SK-N-SH treated with all-trans-retinoic acid at 6 μM for 48 hours (cell line): ENCODE results near the gene THY1.

ENCODE experiments used
- ARNTL ChIP-seq: fragments of 450-650 bp; formaldehyde crosslinking; IDR thresholded peaks from 2 replicates; pipeline ENCODE4 v1.5.0; 2020; ENCODE audit warnings: low read depth, mild to moderate bottlenecking, moderate library complexity, borderline replicate concordance
- BACH2 ChIP-seq: fragments of 250-450 bp; sonication (Bioruptor Pico); IDR thresholded peaks from 2 replicates; pipeline ENCODE4 v1.9.0; 2021; ENCODE audit warnings: mild to moderate bottlenecking, borderline replicate concordance
- CSDC2 ChIP-seq: fragments of 250-450 bp; sonication (Bioruptor Pico); IDR thresholded peaks from 2 replicates; pipeline ENCODE4 v1.5.0; 2020; ENCODE audit warnings: mild to moderate bottlenecking, moderate library complexity
- ESRRG ChIP-seq: fragments of 250-450 bp; sonication (Bioruptor Pico); IDR thresholded peaks from 2 replicates; pipeline ENCODE4 v1.6.1; 2021; ENCODE audit warnings: mild to moderate bottlenecking
- ISL1 ChIP-seq: fragments of 250-450 bp; sonication (Bioruptor Pico); IDR thresholded peaks from 2 replicates; pipeline ENCODE4 v2.1.2; 2022; ENCODE audit warnings: mild to moderate bottlenecking, moderate library complexity
- PPARA ChIP-seq: fragments of 250-450 bp; sonication (Bioruptor Pico); IDR thresholded peaks from 2 replicates; pipeline ENCODE4 v1.5.0; 2020; ENCODE audit warnings: mild to moderate bottlenecking, borderline replicate concordance
- RARB ChIP-seq: fragments of 250-450 bp; sonication (Bioruptor Pico); IDR thresholded peaks from 2 replicates; pipeline ENCODE4 v1.8.0; 2021; ENCODE audit warnings: mild to moderate bottlenecking, moderate library complexity
- SNAI2 ChIP-seq: fragments of 250-450 bp; sonication (Bioruptor Pico); IDR thresholded peaks from 2 replicates; pipeline ENCODE4 v1.5.0; 2020; ENCODE audit warnings: mild to moderate bottlenecking, moderate library complexity
- ZFP30 ChIP-seq: fragments of 450-650 bp; formaldehyde crosslinking; IDR thresholded peaks from 2 replicates; pipeline ENCODE4 v1.5.0; 2022; ENCODE audit warnings: mild to moderate bottlenecking, moderate library complexity
- ZNF565 ChIP-seq: fragments of 450-650 bp; formaldehyde crosslinking; conservative IDR thresholded peaks from 2 replicates; pipeline ENCODE4 v1.5.0; 2020; ENCODE audit warnings: low read depth, mild to moderate bottlenecking, moderate library complexity
- ZNF8 ChIP-seq: fragments of 450-650 bp; formaldehyde crosslinking; IDR thresholded peaks from 2 replicates; pipeline ENCODE4 v1.5.0; 2020; ENCODE audit warnings: mild to moderate bottlenecking, moderate library complexity
- TF ChIP-seq, protein P1 (sequence below): fragments of 250-450 bp; sonication (Bioruptor Pico); IDR thresholded peaks from 2 replicates; pipeline ENCODE4 v1.5.0; 2020; ENCODE audit warnings: mild to moderate bottlenecking, moderate library complexity
- TF ChIP-seq, protein P2 (sequence below): fragments of 250-450 bp; sonication (Bioruptor Pico); IDR thresholded peaks from 2 replicates; pipeline ENCODE4 v1.8.0; 2020; ENCODE audit warnings: mild to moderate bottlenecking, moderate library complexity, borderline replicate concordance

DNA sequence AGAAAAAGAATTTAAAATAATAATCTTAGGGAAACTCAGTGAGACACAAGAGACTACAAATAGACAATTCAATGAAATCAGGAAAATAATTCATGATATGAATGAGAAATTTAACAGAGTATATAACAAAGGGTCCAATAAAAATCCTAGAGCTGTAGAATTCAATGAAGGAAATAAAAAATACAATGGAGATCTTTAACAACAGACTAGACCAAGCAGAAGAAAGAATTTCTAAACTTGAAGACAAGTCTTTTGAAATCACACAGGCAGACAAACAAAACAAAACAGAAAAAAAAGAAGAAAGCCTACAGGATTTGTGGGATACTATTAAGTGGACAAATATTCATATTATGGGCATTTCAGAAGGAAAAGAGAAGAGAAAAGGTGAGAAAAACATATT is 25.2 kb downstream of the THY1 start:
- TF ChIP-seq SNAI2 (CRISPR knock-in tag) (no peak), ZFP30 (CRISPR knock-in tag) (no peak), RARB (CRISPR knock-in tag) (no peak), CSDC2 (CRISPR knock-in tag) (no peak), ARNTL (CRISPR knock-in tag) (no peak), PPARA (CRISPR knock-in tag) (no peak), ZNF565 (CRISPR knock-in tag) (no peak), BACH2 (CRISPR knock-in tag) (no peak), ESRRG (CRISPR knock-in tag) (no peak), ISL1 (CRISPR knock-in tag) (no peak), ZNF8 (CRISPR knock-in tag) (no peak)
- TF ChIP-seq, protein P1, sequence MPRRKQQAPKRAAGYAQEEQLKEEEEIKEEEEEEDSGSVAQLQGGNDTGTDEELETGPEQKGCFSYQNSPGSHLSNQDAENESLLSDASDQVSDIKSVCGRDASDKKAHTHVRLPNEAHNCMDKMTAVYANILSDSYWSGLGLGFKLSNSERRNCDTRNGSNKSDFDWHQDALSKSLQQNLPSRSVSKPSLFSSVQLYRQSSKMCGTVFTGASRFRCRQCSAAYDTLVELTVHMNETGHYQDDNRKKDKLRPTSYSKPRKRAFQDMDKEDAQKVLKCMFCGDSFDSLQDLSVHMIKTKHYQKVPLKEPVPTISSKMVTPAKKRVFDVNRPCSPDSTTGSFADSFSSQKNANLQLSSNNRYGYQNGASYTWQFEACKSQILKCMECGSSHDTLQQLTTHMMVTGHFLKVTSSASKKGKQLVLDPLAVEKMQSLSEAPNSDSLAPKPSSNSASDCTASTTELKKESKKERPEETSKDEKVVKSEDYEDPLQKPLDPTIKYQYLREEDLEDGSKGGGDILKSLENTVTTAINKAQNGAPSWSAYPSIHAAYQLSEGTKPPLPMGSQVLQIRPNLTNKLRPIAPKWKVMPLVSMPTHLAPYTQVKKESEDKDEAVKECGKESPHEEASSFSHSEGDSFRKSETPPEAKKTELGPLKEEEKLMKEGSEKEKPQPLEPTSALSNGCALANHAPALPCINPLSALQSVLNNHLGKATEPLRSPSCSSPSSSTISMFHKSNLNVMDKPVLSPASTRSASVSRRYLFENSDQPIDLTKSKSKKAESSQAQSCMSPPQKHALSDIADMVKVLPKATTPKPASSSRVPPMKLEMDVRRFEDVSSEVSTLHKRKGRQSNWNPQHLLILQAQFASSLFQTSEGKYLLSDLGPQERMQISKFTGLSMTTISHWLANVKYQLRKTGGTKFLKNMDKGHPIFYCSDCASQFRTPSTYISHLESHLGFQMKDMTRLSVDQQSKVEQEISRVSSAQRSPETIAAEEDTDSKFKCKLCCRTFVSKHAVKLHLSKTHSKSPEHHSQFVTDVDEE (CRISPR knock-in tag): no peak
- TF ChIP-seq, protein P2, sequence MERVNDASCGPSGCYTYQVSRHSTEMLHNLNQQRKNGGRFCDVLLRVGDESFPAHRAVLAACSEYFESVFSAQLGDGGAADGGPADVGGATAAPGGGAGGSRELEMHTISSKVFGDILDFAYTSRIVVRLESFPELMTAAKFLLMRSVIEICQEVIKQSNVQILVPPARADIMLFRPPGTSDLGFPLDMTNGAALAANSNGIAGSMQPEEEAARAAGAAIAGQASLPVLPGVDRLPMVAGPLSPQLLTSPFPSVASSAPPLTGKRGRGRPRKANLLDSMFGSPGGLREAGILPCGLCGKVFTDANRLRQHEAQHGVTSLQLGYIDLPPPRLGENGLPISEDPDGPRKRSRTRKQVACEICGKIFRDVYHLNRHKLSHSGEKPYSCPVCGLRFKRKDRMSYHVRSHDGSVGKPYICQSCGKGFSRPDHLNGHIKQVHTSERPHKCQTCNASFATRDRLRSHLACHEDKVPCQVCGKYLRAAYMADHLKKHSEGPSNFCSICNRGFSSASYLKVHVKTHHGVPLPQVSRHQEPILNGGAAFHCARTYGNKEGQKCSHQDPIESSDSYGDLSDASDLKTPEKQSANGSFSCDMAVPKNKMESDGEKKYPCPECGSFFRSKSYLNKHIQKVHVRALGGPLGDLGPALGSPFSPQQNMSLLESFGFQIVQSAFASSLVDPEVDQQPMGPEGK (CRISPR knock-in tag): no peak
